NCI-H146 treated with DMSO at 0.1 percent for 48 hours (cell line): ENCODE data around the gene MEIOC.
"Not testable (repeated sequence)": the region's sequence is repeated elsewhere in the genome, so short reads cannot be mapped to it uniquely, and the experiment has no call there.

Experiments
- DNase-seq: peaks from one replicate; lab custom pipeline; 2025; ENCODE audit not compliant: unreplicated experiment; lab: John Stamatoyannopoulos, UW

MEIOC gene

GRCh38 chr17:44646280-44646679 is 10.0 kb upstream of the MEIOC start:
- DNase-seq: no peak

GRCh38 chr17:44647736-44648135 is 8.5 kb upstream of the MEIOC start:
- no peak for DNase-seq

GRCh38 chr17:44648963-44649362 is 7.3 kb upstream of the MEIOC start:
- DNase-seq: no peak

GRCh38 chr17:44651228-44651627 is 5.0 kb upstream of the MEIOC start:
- DNase-seq: no peak

GRCh38 chr17:44652727-44653126 is 3.5 kb upstream of the MEIOC start:
- no peak for DNase-seq

- DNase-seq: no peak
These were observed 2.9 kb upstream of the MEIOC start for GRCh38 chr17:44653384-44653783.

- DNase-seq: no peak
These were observed 2.3 kb upstream of the MEIOC start for GRCh38 chr17:44653954-44654353.

- no peak for DNase-seq
These were observed 5.6 kb downstream of the MEIOC start for GRCh38 chr17:44661835-44662234.

GRCh38 chr17:44663095-44663494 is 6.8 kb downstream of the MEIOC start:
- no peak for DNase-seq

- DNase-seq: no peak
These were observed 8.6 kb downstream of the MEIOC start for GRCh38 chr17:44664867-44665266.

GRCh38 chr17:44666006-44666405 is 9.7 kb downstream of the MEIOC start:
- DNase-seq: no peak

GRCh38 chr17:44672479-44673093 is 16.3 kb downstream of the MEIOC start:
- peak; percentile 13 for DNase-seq

GRCh38 chr17:44673893-44674292 is 17.6 kb downstream of the MEIOC start:
- DNase-seq: no peak

- no peak for DNase-seq
These were observed 20.9 kb downstream of the MEIOC start for GRCh38 chr17:44677136-44677535.

- not testable (repeated sequence) for DNase-seq
These were observed 27.0 kb downstream of the MEIOC start for GRCh38 chr17:44683303-44683702.

GRCh38 chr17:44687756-44688155 is 31.5 kb downstream of the MEIOC start:
- DNase-seq: no peak

- no peak for DNase-seq
These were observed 31.9 kb downstream of the MEIOC start for GRCh38 chr17:44688200-44688599.

GRCh38 chr17:44688675-44689476 is 32.6 kb downstream of the MEIOC start:
- no peak for DNase-seq

GRCh38 chr17:44689477-44690217 is 33.4 kb downstream of the MEIOC start, which contains the start of gene CCDC43:
Gene CCDC43 (minus strand): TSS chr17:44689776. CDS start chr17:44689753, 23 bp downstream.
- DNase-seq: peak; percentile 72

- DNase-seq: peak; percentile 19
These were observed 34.6 kb downstream of the MEIOC start for GRCh38 chr17:44690746-44691306.

GRCh38 chr17:44693609-44694008 is 37.3 kb downstream of the MEIOC start:
- DNase-seq: no peak
